HEK293T (cell line): ENCODE results near the gene LYPD5.

ENCODE experiments used
- ARNT ChIP-seq: fragments of 450-650 bp; IDR thresholded peaks from 2 replicates; pipeline ENCODE4 v1.6.1; 2017; ENCODE audit warnings: mild to moderate bottlenecking
- BHLHE40 ChIP-seq: fragments of 450-650 bp; IDR thresholded peaks from 2 replicates; pipeline ENCODE4 v1.6.1; 2016; ENCODE audit warnings: mild to moderate bottlenecking, moderate library complexity, borderline replicate concordance
- ELF4 ChIP-seq: fragments of 450-650 bp; IDR thresholded peaks from 2 replicates; pipeline ENCODE4 v1.6.1; 2017; ENCODE audit warnings: antibody characterized with exemption
- FOXA1 ChIP-seq: fragments of 450-650 bp; IDR thresholded peaks from 2 replicates; pipeline ENCODE4 v1.6.1; 2016; ENCODE audit warnings: mild to moderate bottlenecking
- FOXK2 ChIP-seq: fragments of 450-650 bp; IDR thresholded peaks from 2 replicates; pipeline ENCODE4 v1.6.1; 2016; ENCODE audit warnings: mild to moderate bottlenecking
- NFRKB ChIP-seq: fragments of 450-650 bp; IDR thresholded peaks from 2 replicates; pipeline ENCODE4 v1.6.1; 2016; ENCODE audit warnings: mild to moderate bottlenecking, moderate library complexity
- SP1 ChIP-seq: fragments of 450-650 bp; IDR thresholded peaks from 2 replicates; pipeline ENCODE4 v1.6.1; 2017
- TARDBP ChIP-seq: fragments of 450-650 bp; IDR thresholded peaks from 2 replicates; pipeline ENCODE4 v1.6.1; 2016
- ZNF384 ChIP-seq: fragments of 450-650 bp; IDR thresholded peaks from 2 replicates; pipeline ENCODE4 v1.6.1; 2016
- TF ChIP-seq, protein P1 (sequence below): fragments of 450-650 bp; IDR thresholded peaks from 2 replicates; pipeline ENCODE4 v1.6.1; 2016

DNA sequence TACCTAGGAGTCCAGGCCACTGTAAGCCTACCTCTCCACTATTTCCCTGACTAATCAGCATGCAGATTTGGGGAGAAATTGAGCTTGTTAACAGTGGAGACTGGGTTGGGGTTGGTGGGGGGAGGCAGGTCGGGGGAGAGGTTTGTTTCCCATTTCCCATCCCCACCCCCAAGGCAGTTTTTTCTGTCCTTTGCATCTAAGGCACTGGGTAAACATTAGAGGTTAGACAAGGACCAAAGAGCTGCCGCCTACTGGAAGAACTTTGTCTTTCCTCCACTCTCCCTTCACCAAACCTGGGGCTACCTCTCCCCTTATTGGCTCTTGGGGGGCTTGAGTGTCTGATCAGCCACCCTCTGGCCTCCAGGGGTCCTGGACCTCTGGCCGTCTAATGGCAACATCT lies 22.4 kb downstream of the LYPD5 start:
- TF ChIP-seq ARNT, result no peak
- TF ChIP-seq, protein P1, sequence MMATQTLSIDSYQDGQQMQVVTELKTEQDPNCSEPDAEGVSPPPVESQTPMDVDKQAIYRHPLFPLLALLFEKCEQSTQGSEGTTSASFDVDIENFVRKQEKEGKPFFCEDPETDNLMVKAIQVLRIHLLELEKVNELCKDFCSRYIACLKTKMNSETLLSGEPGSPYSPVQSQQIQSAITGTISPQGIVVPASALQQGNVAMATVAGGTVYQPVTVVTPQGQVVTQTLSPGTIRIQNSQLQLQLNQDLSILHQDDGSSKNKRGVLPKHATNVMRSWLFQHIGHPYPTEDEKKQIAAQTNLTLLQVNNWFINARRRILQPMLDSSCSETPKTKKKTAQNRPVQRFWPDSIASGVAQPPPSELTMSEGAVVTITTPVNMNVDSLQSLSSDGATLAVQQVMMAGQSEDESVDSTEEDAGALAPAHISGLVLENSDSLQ, result no peak
- no peak for TF ChIP-seq ELF4
- TF ChIP-seq TARDBP, result no peak
- no peak for TF ChIP-seq NFRKB
- TF ChIP-seq SP1, result no peak
- TF ChIP-seq FOXA1, result no peak
- no peak for TF ChIP-seq FOXK2
- no peak for TF ChIP-seq ZNF384
- TF ChIP-seq BHLHE40, result no peak
